ENCODE data around the gene CCDC50.

- TF ChIP-seq CTCF (conservative IDR thresholded peaks at IDR 0.05): no peak
- TF ChIP-seq ZFX (IDR thresholded peaks at IDR 0.05): no peak
These were observed 50.3 kb downstream of the CCDC50 start for GRCh38 chr3:191379446-191379845.

Data from C4-2B (cell line).